Testis (tissue), 2 donors: ENCODE results near the gene OSCP1.

ENCODE experiments used
- CTCF ChIP-seq, 3 experiments: fragments of 450-650 bp in 2 of 3; fragments of 200-600 bp in 1 of 3; sonication (generic) in 1 of 3; IDR thresholded peaks; one replicate each; pipeline ENCODE4 v1.5.1; 2016 to 2019; ENCODE audit warnings: antibody characterized with exemption in 3 of 3, mild to moderate bottlenecking in 2 of 3, moderate library complexity in 1 of 3
- POLR2A ChIP-seq: fragments of 450-650 bp; IDR thresholded peaks from one replicate; pipeline ENCODE4 v1.6.1; 2017; ENCODE audit warnings: antibody characterized with exemption, mild to moderate bottlenecking, moderate library complexity

DNA sequence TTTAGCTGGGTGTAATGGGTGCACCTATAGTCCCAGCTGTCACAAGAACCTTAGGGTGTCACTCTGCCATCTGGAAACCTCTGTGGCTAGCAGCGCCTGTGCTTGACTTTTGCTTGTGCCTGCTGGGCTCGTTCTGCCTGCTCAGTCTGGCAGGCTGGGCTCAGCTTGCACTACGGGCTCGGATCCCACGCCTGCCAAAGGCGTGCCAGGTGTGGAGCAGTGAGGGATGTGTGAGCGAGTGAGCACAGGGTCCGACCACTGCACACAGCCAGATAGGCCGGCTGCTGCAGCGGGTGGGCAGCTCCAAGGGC, 49.8 kb downstream of the OSCP1 start:
- TF ChIP-seq CTCF (IDR thresholded peaks at IDR 0.05) (no peak), POLR2A (no peak)
